NOMO-1 treated with DMSO at 0.1 percent for 48 hours (cell line): ENCODE measurements around the gene PRAF2.

ENCODE experiments used
- DNase-seq: peaks from one replicate; lab custom pipeline; 2025; ENCODE audit not compliant: unreplicated experiment; lab: John Stamatoyannopoulos, UW

The PRAF2 gene

DNA sequence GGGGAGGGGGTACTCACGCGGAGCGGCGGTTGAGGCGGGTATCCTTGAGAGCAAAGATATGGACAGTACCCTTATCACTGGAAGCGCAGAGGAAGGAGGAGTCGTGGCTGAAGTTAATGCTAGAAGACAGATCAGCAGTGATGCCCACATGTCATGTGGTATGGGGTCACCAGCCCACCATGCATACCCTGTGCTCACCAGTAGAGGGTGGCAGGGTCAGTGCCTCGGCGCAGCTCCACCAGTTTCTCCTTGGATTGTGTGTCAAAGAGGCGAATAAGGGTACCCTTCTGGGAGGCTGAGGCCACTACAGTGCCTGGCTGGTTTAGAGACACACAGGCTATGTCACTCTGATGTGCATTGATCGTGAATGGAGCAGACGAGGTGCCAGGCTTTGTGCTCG lies 1.5 kb upstream of the PRAF2 start:
- DNase-seq: no peak

- DNase-seq: no peak
These were observed 1.1 kb downstream of the PRAF2 start for GRCh38 chrX:49072712-49073095.

DNA sequence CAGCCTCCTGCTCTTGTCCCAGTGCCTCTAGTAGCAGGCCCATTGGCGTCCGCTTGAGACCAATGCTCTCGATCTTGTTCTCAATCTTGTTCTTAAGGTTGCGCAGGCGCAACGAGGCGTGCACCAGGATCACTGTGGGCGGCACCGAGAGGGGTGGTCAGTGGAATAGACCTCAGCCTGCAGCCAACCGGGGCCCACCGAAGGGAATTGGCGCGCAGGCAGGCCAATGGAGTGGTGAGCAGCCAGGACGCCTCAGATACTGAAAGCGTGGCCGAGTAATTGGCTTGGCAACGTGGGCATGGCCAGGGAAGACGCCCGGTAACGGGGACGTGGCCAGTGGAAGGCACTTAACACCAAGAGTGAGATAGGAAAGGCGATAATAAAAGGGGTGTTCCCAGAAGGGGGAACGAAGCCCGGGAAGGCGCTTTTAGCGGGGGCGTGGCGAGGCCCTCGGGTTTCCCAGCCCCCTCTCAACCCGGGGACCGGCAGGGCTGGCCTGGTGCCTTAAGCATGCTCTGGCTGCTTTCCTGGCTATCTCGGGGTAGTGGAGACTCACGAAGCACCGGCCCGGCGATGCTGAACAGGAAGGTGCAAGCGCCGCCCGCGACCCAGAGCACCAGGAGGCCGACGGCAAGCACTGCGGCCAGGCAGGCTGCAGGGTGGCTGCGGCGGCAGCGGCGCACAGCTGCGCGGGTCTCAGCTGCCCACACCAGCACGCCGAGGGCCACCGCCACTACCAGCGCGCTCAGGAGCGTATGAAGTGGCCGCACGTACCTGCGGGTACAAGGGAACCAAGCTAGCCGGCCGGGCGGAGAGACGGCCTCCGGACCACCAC lies 1.7 kb downstream of the PRAF2 start:
- no peak for DNase-seq

- DNase-seq: no peak
These were observed 2.8 kb downstream of the PRAF2 start for GRCh38 chrX:49070988-49071387.

- no peak for DNase-seq
These were observed 4.8 kb downstream of the PRAF2 start for GRCh38 chrX:49069038-49069437.

DNA sequence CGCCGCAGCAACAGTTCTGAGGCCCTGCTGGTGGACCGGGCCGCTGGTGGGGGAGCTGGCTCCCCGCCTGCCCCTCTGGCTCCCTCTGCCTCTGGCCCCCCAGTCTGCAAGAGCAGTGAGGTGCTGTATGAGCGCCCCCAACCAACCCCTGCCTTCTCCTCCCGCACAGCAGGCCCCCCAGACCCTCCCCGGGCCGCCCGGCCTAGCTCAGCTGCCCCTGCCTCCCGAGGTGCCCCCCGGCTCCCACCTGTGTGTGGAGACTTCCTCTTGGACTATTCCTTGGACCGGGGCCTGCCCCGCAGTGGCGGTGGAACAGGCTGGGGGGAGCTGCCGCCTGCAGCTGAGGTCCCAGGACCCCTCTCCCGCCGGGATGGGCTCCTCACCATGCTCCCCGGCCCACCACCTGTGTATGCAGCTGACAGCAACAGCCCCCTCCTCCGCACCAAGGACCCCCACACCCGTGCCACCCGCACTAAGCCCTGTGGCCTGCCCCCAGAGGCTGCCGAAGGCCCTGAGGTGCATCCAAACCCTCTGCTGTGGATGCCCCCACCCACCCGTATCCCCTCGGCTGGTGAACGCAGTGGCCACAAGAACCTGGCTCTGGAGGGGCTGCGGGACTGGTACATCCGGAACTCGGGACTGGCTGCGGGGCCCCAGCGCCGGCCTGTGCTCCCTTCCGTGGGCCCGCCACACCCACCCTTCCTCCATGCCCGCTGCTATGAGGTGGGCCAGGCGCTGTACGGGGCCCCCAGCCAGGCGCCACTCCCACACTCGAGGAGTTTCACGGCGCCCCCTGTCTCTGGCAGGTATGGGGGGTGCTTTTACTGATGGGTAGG lies 6.3 kb downstream of the PRAF2 start:
- no peak for DNase-seq

DNA sequence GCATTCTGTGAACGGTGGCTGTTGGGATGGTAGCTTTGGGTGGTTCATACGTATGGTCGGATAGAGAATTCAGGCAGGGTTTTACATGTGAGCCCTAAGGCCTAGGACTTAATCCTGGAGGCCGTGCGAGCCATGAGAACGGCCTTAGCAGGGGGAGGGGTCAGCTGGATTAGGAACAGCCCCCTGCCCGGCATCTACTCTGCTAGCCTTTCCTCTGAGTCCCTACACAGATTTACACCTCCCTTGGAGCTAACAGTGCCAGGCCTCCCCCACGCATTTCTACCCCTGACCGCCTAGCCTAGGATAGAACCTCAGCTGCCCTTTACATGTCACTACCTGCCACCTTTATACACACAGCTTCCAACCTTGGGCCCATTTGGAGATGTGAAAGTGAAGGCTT lies 7.1 kb downstream of the PRAF2 start:
- no peak for DNase-seq

- no peak for DNase-seq
These were observed 7.5 kb downstream of the PRAF2 start for GRCh38 chrX:49066278-49066677.

DNA sequence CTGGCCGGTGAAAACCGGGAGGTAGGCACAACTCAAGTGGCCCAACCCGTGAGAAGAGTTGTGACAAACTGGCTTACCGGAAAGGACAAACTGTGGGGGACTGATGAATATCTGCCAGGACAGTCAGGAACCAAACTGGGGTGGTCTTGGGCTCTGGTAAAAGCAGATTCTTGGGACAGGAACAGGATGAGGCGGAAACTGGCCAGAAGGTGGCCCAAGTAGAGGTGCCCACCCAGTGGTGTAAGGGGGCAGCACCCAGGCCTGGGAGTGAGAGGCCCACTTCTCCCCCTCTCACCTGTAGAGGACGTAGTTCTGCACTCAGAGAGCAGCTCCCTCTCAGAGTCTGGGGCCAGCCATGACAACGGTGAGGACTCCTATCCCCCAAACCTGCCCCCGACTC lies 9.1 kb downstream of the PRAF2 start:
- DNase-seq: no peak

DNA sequence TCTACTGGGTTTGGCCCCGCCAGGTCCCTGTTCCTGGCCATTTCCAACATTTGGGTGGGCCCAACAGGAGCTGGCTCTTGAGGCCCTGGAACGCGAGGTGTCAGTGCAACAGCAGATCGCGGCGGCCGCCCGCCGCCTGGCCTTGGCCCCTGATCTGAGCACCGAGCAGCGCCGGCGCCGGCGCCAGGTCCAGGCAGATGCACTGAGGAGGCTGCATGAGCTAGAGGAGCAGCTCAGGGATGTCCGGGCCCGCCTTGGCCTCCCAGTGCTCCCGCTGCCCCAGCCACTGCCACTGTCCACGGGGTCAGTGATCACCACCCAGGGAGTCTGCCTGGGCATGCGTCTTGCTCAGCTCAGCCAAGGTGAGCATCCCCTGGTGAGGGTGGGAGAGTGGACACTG lies 9.5 kb downstream of the PRAF2 start:
- no peak for DNase-seq

DNA sequence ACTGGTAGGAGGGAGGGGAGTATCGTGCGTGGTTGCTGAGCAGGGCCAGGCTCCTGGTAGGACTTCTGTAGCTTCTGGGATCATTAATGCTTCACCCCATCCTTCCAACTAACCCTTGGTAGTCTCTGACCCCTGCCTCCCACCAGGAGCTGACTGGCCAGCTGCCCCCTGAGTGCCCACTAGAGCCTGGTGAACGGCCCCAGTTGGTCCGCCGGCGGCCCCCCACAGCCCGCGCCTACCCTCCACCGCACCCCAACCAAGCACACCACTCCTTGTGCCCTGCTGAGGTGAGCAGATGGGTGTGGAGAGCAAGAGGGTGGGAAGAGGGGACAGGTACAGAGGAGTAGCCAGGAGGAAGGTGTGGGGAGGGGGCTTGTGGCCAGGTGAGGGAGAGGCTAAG lies 10.1 kb downstream of the PRAF2 start:
- no peak for DNase-seq

GRCh38 chrX:49061916-49062315 lies 11.9 kb downstream of the PRAF2 start:
- no peak for DNase-seq

GRCh38 chrX:49061490-49061889 lies 12.3 kb downstream of the PRAF2 start:
- DNase-seq: no peak

- no peak for DNase-seq
These were observed 12.9 kb downstream of the PRAF2 start for GRCh38 chrX:49060914-49061313.

GRCh38 chrX:49059681-49060085 lies 14.1 kb downstream of the PRAF2 start:
- no peak for DNase-seq

DNA sequence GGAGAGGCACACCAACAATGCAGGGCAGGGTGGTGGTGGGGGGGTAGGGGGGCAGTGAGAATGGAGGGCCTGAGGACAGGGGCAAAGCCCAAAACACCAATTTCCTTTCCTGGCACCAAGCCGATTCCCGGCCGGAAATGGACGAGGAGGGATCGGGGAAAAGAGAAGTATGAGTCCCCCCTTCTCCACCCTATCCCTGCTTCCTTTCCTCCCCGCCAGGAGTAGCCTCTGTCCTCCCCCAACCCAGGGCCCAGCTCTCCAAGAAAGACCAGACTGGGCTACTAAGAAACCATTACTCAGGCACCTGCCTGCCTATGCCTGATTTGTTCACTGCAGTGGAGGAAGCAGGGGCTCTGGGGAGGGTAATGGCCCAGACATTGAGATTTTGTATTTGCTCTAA lies 14.6 kb downstream of the PRAF2 start:
- DNase-seq: no peak

DNA sequence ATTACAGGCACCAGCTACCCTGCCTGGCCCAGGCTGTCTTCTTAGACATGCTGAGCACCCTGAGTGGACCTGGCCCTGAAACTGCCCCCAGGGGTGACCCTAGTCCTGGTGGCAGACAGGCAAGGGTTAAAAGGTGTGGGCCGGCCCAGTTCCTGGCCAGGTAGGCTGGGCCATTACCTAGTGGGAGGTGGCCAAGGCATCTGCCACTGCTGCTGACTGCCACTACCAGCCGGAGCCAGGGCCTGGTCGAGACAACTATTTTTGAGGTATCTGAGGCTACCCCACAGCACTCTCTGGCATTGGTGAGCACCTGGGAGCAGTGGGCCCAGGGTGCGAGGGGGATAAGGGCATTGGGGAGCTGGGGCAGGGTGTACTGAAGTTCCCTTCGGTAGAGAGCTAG lies 15.0 kb downstream of the PRAF2 start, which contains the start of gene CCDC120:
Gene CCDC120 (plus strand): TSS at position 206 of the 400 bp plus-strand sequence. CDS start 3,043 bp downstream, outside the sequence.
- DNase-seq: no peak

DNA sequence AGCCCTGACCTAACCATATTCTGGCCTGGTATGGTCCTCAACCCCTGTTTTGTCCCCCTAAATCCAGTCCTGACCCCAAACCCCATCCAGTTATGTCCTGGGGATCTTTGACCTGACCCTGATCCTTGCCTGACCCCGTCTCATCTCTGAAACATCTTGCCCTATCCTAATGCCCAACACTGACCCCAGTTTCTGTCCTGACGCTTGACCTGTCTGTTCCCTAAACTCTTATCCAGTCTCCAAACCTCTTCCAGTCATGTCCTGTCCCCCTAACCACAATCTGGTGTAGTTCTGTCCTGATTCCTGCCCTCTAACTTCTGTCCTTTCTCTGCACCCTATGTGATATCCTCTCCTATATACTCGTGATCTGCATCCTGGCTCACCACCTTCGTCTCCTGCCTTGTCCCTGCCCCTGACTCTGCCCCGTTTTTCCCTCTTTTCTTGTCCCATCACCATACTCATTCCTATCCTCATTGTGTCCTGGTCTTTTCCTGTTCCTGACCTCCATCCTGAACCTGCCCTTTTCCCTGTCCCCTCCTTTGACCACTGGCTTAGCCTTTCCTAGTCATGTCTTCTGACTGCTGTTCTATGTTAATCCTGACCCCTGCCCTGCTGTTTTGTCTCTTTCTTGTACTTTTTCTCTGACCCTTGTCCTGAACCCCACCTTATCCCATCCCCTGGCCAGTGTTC lies 19.6 kb downstream of the PRAF2 start:
- no peak for DNase-seq

DNA sequence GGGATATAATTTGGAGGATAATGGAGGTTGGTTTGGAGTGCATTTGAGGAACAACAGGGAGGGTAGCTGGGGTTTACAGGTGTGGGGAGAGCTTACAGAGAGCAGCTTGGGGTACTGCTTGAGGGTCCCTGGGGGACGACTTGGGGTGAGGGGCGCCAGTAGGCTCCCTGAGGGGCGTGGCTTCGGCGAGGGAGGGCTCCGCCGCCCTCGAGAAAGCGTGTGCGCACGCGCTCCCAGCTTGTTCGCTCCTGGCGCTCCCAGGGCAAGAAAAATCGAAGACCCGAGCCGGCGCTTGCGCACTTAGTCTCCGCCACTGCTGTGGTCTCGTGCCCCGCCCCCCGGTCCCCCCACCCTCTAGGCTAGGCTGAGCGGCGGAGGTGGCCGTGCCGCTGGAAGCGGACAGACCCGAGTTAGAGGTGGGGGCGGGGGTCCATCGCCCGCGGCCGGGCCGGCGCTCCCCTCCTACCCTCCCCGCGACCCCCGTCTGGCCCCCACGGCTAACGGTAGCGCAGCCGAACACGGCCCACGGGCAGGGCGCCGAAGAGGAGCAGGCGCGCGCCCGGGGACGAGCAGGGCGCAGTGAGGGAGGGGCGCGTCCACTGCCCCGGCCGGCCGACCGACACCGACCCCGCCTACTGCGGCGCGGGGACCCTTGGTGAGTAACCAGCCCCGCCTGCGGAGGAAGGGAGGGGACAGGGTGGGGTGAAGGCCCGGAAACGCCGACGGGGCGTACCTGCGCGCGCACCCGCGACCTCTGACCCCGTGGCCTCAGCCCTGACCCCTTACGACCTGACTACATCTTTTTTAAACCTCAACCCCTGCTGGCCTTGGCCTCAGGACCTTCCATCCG lies 20.4 kb downstream of the PRAF2 start:
- no peak for DNase-seq

- no peak for DNase-seq
These were observed 29.9 kb downstream of the PRAF2 start for GRCh38 chrX:49043987-49044281.
